ENCODE results near the gene PPT1. TPM values are rescaled to one million over a fixed set of nuclear protein-coding genes. Genes with fewer than 3 reads are reported as not detected.

Gene PPT1
- total and polyA plus RNA-seq, 2 donors (not counting 3 experiments of a cell fraction or from before 2014, with no cell fraction given), result 58.0 to 131 TPM

GRCh38 chr1:40049725-40050124, 47.3 kb downstream of the PPT1 start:
- H3K27me3 ChIP-seq (ENCODE audit: control insufficient read depth in 2 of 2, insufficient read depth in 2 of 2, low read length in 2 of 2), result no peaks in the 10 kb centered on the region
- H3K9me1 ChIP-seq (replicated peaks; ENCODE audit: control insufficient read depth, extremely low read depth, insufficient read depth, low read length), result no peaks in the 10 kb centered on the region
- H3K4me1 ChIP-seq (ENCODE audit: control insufficient read depth, extremely low read depth, insufficient read depth, low read length), result no peaks in the 10 kb centered on the region
- no peak overlapping the region for H3K9ac ChIP-seq (replicated peaks; ENCODE audit: extremely low read depth, insufficient read depth, low read length)
- no peak overlapping the region for H3K27ac ChIP-seq (ENCODE audit: insufficient read depth, low read depth, low read length)
- DNase-seq (ENCODE audit: low read depth, low spot score) (no peak), FAIRE-seq (no peak)
- H4K20me1 ChIP-seq (replicated peaks; ENCODE audit: control insufficient read depth, extremely low read depth, insufficient read depth, low read length), result no peaks in the 10 kb centered on the region
- TF ChIP-seq MAX (IDR thresholded peaks at IDR 0.05; ENCODE audit: insufficient read depth, insufficient read length) (no peak), EZH2 (IDR thresholded peaks at IDR 0.05; ENCODE audit: borderline replicate concordance, low read depth, low read length, severe bottlenecking) (no peak), MYC (IDR thresholded peaks at IDR 0.05; ENCODE audit: low read depth, low read length) (no peak), GATA2 (IDR thresholded peaks at IDR 0.05; ENCODE audit: insufficient read depth, insufficient read length, low read depth, low read length) (no peak)
- H3K4me2 ChIP-seq (ENCODE audit: insufficient read depth, low read length), result no peak overlapping the region
- no peaks in the 10 kb centered on the region for H3K9me3 ChIP-seq (replicated peaks; ENCODE audit: control insufficient read depth, insufficient read depth, low read length)
- peaks cover 2 to 3% of the 10 kb centered on the region in 2 experiments for H3K36me3 ChIP-seq (ENCODE audit: control insufficient read depth in 2 of 2, extremely low read depth in 1 of 2, insufficient read depth in 2 of 2, low read length in 2 of 2)
- H2AFZ ChIP-seq (ENCODE audit: low read depth, low read length), result no peak overlapping the region
- POLR2A ChIA-PET, result no interaction called here
- intact Hi-C loops (cut with micrococcal nuclease) (no loop called here), dilution Hi-C loops (cut with MboI; ENCODE audit: extremely low pct_ligation_motif_present, low sequenced_read_pairs) (no loop called here)
- H3K4me3 ChIP-seq (replicated peaks in 1 of 3; ENCODE audit: insufficient read depth in 1 of 3, low read depth in 1 of 3, low read length in 3 of 3), result no peak overlapping the region
- peaks cover 95% of the 10 kb centered on the region for H3K79me2 ChIP-seq (ENCODE audit: control insufficient read depth, insufficient read depth, low read length)
- CTCF ChIA-PET, result interaction anchor here (2.2 kb wide), 1 partner anchor 18 kb away, joined by 9 read pairs; no protein-coding TSS in a partner anchor
- no TSS peak for BruUV-seq (replicated peaks)

GRCh38 chr1:40047769-40048168, 49.3 kb downstream of the PPT1 start:
- Histone ChIP-seq H3K9ac (replicated peaks; ENCODE audit: extremely low read depth, insufficient read depth, low read length) (no peak overlapping the region), H3K4me1 (ENCODE audit: control insufficient read depth, extremely low read depth, insufficient read depth, low read length) (peaks cover 6% of the 10 kb centered on the region), H2AFZ (ENCODE audit: low read depth, low read length) (no peak overlapping the region), H3K4me3 (replicated peaks in 1 of 3; ENCODE audit: insufficient read depth in 1 of 3, low read depth in 1 of 3, low read length in 3 of 3) (no peak overlapping the region), H3K9me1 (replicated peaks; ENCODE audit: control insufficient read depth, extremely low read depth, insufficient read depth, low read length) (no peaks in the 10 kb centered on the region), H4K20me1 (replicated peaks; ENCODE audit: control insufficient read depth, extremely low read depth, insufficient read depth, low read length) (peaks cover 5% of the 10 kb centered on the region), H3K4me2 (ENCODE audit: insufficient read depth, low read length) (no peak overlapping the region), H3K36me3 (ENCODE audit: control insufficient read depth in 2 of 2, extremely low read depth in 1 of 2, insufficient read depth in 2 of 2, low read length in 2 of 2) (peaks cover 2 to 3% of the 10 kb centered on the region in 2 experiments), H3K27me3 (ENCODE audit: control insufficient read depth in 2 of 2, insufficient read depth in 2 of 2, low read length in 2 of 2) (no peaks in the 10 kb centered on the region), H3K79me2 (ENCODE audit: control insufficient read depth, insufficient read depth, low read length) (peaks cover 97% of the 10 kb centered on the region), H3K9me3 (replicated peaks; ENCODE audit: control insufficient read depth, insufficient read depth, low read length) (no peaks in the 10 kb centered on the region), H3K27ac (ENCODE audit: insufficient read depth, low read depth, low read length) (no peak overlapping the region)
- TF ChIP-seq FOS (IDR thresholded peaks at IDR 0.05; ENCODE audit: borderline replicate concordance, insufficient read depth, low read length), result no peak
- no peak for TF ChIP-seq CTCF (IDR thresholded peaks at IDR 0.05; ENCODE audit: extremely low read depth in 1 of 2, insufficient read depth in 1 of 2, low read depth in 1 of 2, low read length in 2 of 2)
- no peak for TF ChIP-seq POLR2AphosphoS5 (IDR thresholded peaks at IDR 0.05; ENCODE audit: insufficient read depth, low read depth, low read length)
- no peak for TF ChIP-seq POLR2A (IDR thresholded peaks at IDR 0.05; ENCODE audit: low read depth, low read length)
- no peak for DNase-seq (ENCODE audit: low read depth, low spot score)
- no peak for FAIRE-seq
- ChIA-PET POLR2A (no interaction called here), CTCF (no interaction called here)
- BruUV-seq (replicated peaks), result no TSS peak
- dilution Hi-C loops (cut with MboI; ENCODE audit: extremely low pct_ligation_motif_present, low sequenced_read_pairs), result no loop called here
- intact Hi-C loops (cut with micrococcal nuclease), result no loop called here

Data from endothelial cell of umbilical vein (primary cell).